IMR-90 (cell line): ENCODE data around the gene CRIM1. TPM values are rescaled to one million over a fixed set of nuclear protein-coding genes. Genes with fewer than 3 reads are reported as not detected.
A peak's percentile ranks its signal among the peaks of the same experiment; 100 is the strongest.

Source experiments
- ATAC-seq: fragments of 200-7000 bp; cut with Tn5 transposase; 2 replicates; pipeline ENCODE4 v1.9.1; 2020; ENCODE audit warnings: low read depth, mild to moderate bottlenecking, moderate library complexity
- BruUV-seq: library from RNA; stranded (reverse); fragments of 400-500 nt; replicated peaks from 2 replicates; lab custom pipeline; 2021; lab: Mats Ljungman, UMichigan
- CTCF ChIA-PET: fragments of 300-600 bp; formaldehyde crosslinking; extraction: SDS; loops from one replicate; lab custom pipeline; 2021; ENCODE audit warnings: antibody characterized with exemption; lab: Yijun Ruan, JAX
- POLR2A ChIA-PET: fragments of 300-600 bp; sonication (Branson Sonifier 250); formaldehyde crosslinking; loops from one replicate; lab custom pipeline; 2022; ENCODE audit warnings: antibody characterized with exemption; ENCODE audit not compliant: unreplicated experiment; lab: Charles Lee
- DNase-seq: peaks from one replicate; pipeline ENCODE4 v3.0.0; 2013
- H2AFZ ChIP-seq: replicated peaks from 2 replicates; pipeline ENCODE3; 2013; ENCODE audit warnings: low read length, mild to moderate bottlenecking; ENCODE audit not compliant: poor library complexity
- H2AK5ac ChIP-seq: 2 replicates; pipeline ENCODE4 v1.6.1; 2013; ENCODE audit warnings: low read depth, low read length, inconsistent platforms
- H2AK9ac ChIP-seq: replicated peaks from 2 replicates; pipeline ENCODE3; 2013; ENCODE audit warnings: mild to moderate bottlenecking, low read depth, low read length, moderate library complexity; ENCODE audit not compliant: poor library complexity
- H2BK120ac ChIP-seq: 2 replicates; pipeline ENCODE4 v1.6.1; 2013; ENCODE audit warnings: low read depth, low read length, inconsistent platforms
- H2BK15ac ChIP-seq: 3 replicates; pipeline ENCODE4 v1.6.1; 2013; ENCODE audit warnings: low read depth, low read length, inconsistent platforms
- H2BK20ac ChIP-seq: 2 replicates; pipeline ENCODE4 v1.6.1; 2013; ENCODE audit warnings: low read depth, mild to moderate bottlenecking, inconsistent platforms, low read length, moderate library complexity
- H2BK5ac ChIP-seq: 2 replicates; pipeline ENCODE4 v1.6.1; 2013; ENCODE audit warnings: mild to moderate bottlenecking, low read depth, low read length, inconsistent platforms; ENCODE audit not compliant: poor library complexity, severe bottlenecking
- H3K14ac ChIP-seq: replicated peaks from 2 replicates; pipeline ENCODE4 v1.6.1; 2013; ENCODE audit warnings: low read depth, low read length, inconsistent platforms
- H3K18ac ChIP-seq: 2 replicates; pipeline ENCODE4 v1.6.1; 2013; ENCODE audit warnings: low read depth, low read length, control low read depth
- H3K23ac ChIP-seq: 2 replicates; pipeline ENCODE4 v1.6.1; 2013; ENCODE audit warnings: low read depth, low read length, inconsistent platforms
- H3K27ac ChIP-seq: 2 replicates; pipeline ENCODE4 v1.5.1; 2013; ENCODE audit warnings: mild to moderate bottlenecking, control low read depth, low read length; ENCODE audit not compliant: insufficient read depth
- H3K27me3 ChIP-seq: 2 replicates; pipeline ENCODE4 v1.6.1; 2013; ENCODE audit warnings: low read length; ENCODE audit not compliant: control insufficient read depth, insufficient read depth
- H3K36me3 ChIP-seq: 2 replicates; pipeline ENCODE4 v1.6.1; 2013; ENCODE audit warnings: low read length, mixed read lengths; ENCODE audit not compliant: control insufficient read depth, insufficient read depth
- H3K4ac ChIP-seq: 2 replicates; pipeline ENCODE4 v1.6.1; 2013; ENCODE audit warnings: low read depth, low read length, inconsistent platforms
- H3K4me1 ChIP-seq: 2 replicates; pipeline ENCODE4 v1.6.1; 2013; ENCODE audit warnings: low read length, mixed read lengths; ENCODE audit not compliant: control insufficient read depth, insufficient read depth
- H3K4me2 ChIP-seq: 2 replicates; pipeline ENCODE4 v1.6.1; 2013; ENCODE audit warnings: low read depth, mild to moderate bottlenecking, control low read depth, low read length, moderate library complexity
- H3K4me3 ChIP-seq: 2 replicates; pipeline ENCODE4 v1.5.1; 2013; ENCODE audit warnings: low read depth, mild to moderate bottlenecking, control low read depth, low read length, moderate library complexity; ENCODE audit not compliant: insufficient read depth
- H3K56ac ChIP-seq: 2 replicates; pipeline ENCODE4 v1.6.1; 2013; ENCODE audit warnings: low read length, inconsistent platforms; ENCODE audit not compliant: insufficient read depth; ENCODE audit errors: extremely low read depth
- H3K79me1 ChIP-seq, 2 experiments: 2 replicates each; pipeline ENCODE4 v1.6.1; 2013; ENCODE audit warnings: low read length in 2 of 2, inconsistent platforms in 1 of 2, low read depth in 1 of 2
- H3K9ac ChIP-seq: 2 replicates; pipeline ENCODE4 v1.6.1; 2013; ENCODE audit warnings: low read depth, low read length, control low read depth
- H3K9me1 ChIP-seq: 2 replicates; pipeline ENCODE4 v1.6.1; 2013; ENCODE audit warnings: low read length, inconsistent platforms; ENCODE audit not compliant: insufficient read depth
- H3K9me3 ChIP-seq: 2 replicates; pipeline ENCODE4 v1.6.1; 2013; ENCODE audit warnings: low read length; ENCODE audit not compliant: control insufficient read depth, insufficient read depth
- H4K20me1 ChIP-seq: 2 replicates; pipeline ENCODE4 v1.6.1; 2013; ENCODE audit warnings: low read length, inconsistent platforms; ENCODE audit not compliant: insufficient read depth
- H4K5ac ChIP-seq: 2 replicates; pipeline ENCODE4 v1.6.1; 2013; ENCODE audit warnings: mild to moderate bottlenecking, low read depth, low read length, control low read depth
- H4K8ac ChIP-seq, 2 experiments: 2 replicates each; pipeline ENCODE4 v1.6.1; 2013; ENCODE audit warnings: low read depth in 2 of 2, low read length in 2 of 2, control low read depth in 1 of 2, inconsistent platforms in 1 of 2
- H4K91ac ChIP-seq: 2 replicates; pipeline ENCODE4 v1.6.1; 2013; ENCODE audit warnings: low read depth, low read length, inconsistent platforms; ENCODE audit not compliant: insufficient read depth
- BHLHE40 ChIP-seq: fragments of 150-350 bp; IDR thresholded peaks from 2 replicates; pipeline ENCODE4 v1.6.1; 2016; ENCODE audit warnings: mild to moderate bottlenecking, low read depth, low read length
- CEBPB ChIP-seq: IDR thresholded peaks from 2 replicates; pipeline ENCODE4 v1.6.1; 2012; ENCODE audit warnings: low read depth, low read length, improper control_type of control experiment
- MAFK ChIP-seq: IDR thresholded peaks from 2 replicates; pipeline ENCODE4 v1.6.1; 2012; ENCODE audit warnings: low read depth, low read length, improper control_type of control experiment
- POLR2A ChIP-seq: IDR thresholded peaks from 2 replicates; pipeline ENCODE4 v1.6.1; 2012; ENCODE audit warnings: mild to moderate bottlenecking, low read depth, low read length
- WGBS, 2 experiments: methylation state at CpG; one replicate each; pipeline versions ENCODE4 v1.1.5 to v1.1.7; 2013; ENCODE audit warnings: missing lambda C conversion rate in 2 of 2; ENCODE audit not compliant: insufficient read length in 1 of 2; ENCODE audit errors: extremely low coverage in 2 of 2; 5-methylcytosine and 5-hydroxymethylcytosine counted together
- dilution Hi-C: fragments of 300-500 bp; cut with HindIII; formaldehyde crosslinking; loops from one replicate; pipeline ENCODE4 v1.14.3; 2018; ENCODE audit warnings: low sequenced_read_pairs; ENCODE audit not compliant: unreplicated experiment
- in situ Hi-C: fragments of 300-500 bp; cut with MboI; formaldehyde crosslinking; loops from 3 replicates; pipeline ENCODE4 v1.14.3; 2019; ENCODE audit warnings: low sequenced_read_pairs, inconsistent platforms, mixed read lengths
- intact Hi-C: fragments of 100-400 bp; cut with micrococcal nuclease; formaldehyde crosslinking; loops from 2 replicates; pipeline ENCODE4 v1.10.0; 2022
- polyA plus RNA-seq, 3 experiments: library from polyadenylated mRNA; depleted of rRNA; stranded (reverse); fragments of >200 nt; gene quantifications; 2 replicates each; pipeline ENCODE4 v1.2.3, GENCODE V29; 2012; ENCODE audit warnings: low replicate concordance in 1 of 3
- total RNA-seq: library from RNA; depleted of rRNA; stranded (reverse); fragments of >200 nt; gene quantifications from 2 replicates; pipeline ENCODE4 v1.2.3, GENCODE V29; 2012

The CRIM1 gene
- total and polyA plus RNA-seq, 2 of the 4 experiments (the other 2 are of a cell fraction) = 285 to 490 TPM

GRCh38 chr2:36339607-36340218 lies 15.9 kb upstream of the CRIM1 start:
- dilution Hi-C loops = no loop called here
- no peak overlapping the region for H2AFZ ChIP-seq

More at GRCh38 chr2:36339607-36340218, 15.9 kb upstream of the CRIM1 start:
- peak overlapping the region; percentile 32 to 79; a peak in 3 of 4 replicates for H4K8ac ChIP-seq
- ATAC-seq = peak; percentile 55
- H2AK9ac ChIP-seq = peak overlapping the region; percentile 29
- H3K4me2 ChIP-seq = peak overlapping the region; percentile 49; the same call in 1 of the 2 replicates
- intact Hi-C loops = loop anchor here (1.0 kb wide), 1 partner anchor 9 kb away; no protein-coding TSS in a partner anchor
- WGBS, 2 experiments = 25% methylated on average over 2 of the region's 6 CpGs; no CpG with 5 or more reads in 1 of the 2 experiments
- peak overlapping the region; percentile 91; the same call in 1 of the 2 replicates for H3K18ac ChIP-seq
- no peak overlapping the region for H3K4me3 ChIP-seq
- H3K27me3 ChIP-seq = no peaks in the 10 kb centered on the region
- peak overlapping the region; percentile 50 for H3K23ac ChIP-seq
- DNase-seq = peak; percentile 55
- peaks cover 0 to 12% of the 10 kb centered on the region in 2 experiments; a peak in 2 of 4 replicates for H3K79me1 ChIP-seq
- H3K27ac ChIP-seq = no peak overlapping the region
- peak overlapping the region; percentile 77 for H3K14ac ChIP-seq
- peak overlapping the region; percentile 51; the same call in 2 of the 3 replicates for H2BK15ac ChIP-seq
- peak overlapping the region; percentile 30; the same call in 1 of the 2 replicates for H3K9ac ChIP-seq
- no peaks in the 10 kb centered on the region for H4K20me1 ChIP-seq
- H2BK5ac ChIP-seq = peak overlapping the region; percentile 90
- H3K4ac ChIP-seq = peak overlapping the region; percentile 78
- H2AK5ac ChIP-seq = peak overlapping the region; percentile 61
- no peaks in the 10 kb centered on the region for H3K9me3 ChIP-seq
- H2BK20ac ChIP-seq = peak overlapping the region; percentile 99
- H4K5ac ChIP-seq = peak overlapping the region; percentile 71; the same call in 1 of the 2 replicates
- H3K36me3 ChIP-seq = no peaks in the 10 kb centered on the region
- H3K4me1 ChIP-seq = peaks cover 10% of the 10 kb centered on the region
- POLR2A ChIA-PET = no interaction called here
- H3K9me1 ChIP-seq = peaks cover 16% of the 10 kb centered on the region
- TF ChIP-seq POLR2A (no peak), BHLHE40 (no peak), MAFK (no peak), CEBPB (peak; percentile 42; the same call in 1 of the 2 replicates)
- CTCF ChIA-PET = no interaction called here
- H3K56ac ChIP-seq = peak overlapping the region; percentile 54; the same call in 1 of the 2 replicates
- BruUV-seq = no TSS peak
- H2BK120ac ChIP-seq = peak overlapping the region; percentile 94
- in situ Hi-C loops = no loop called here
- peak overlapping the region; percentile 82 for H4K91ac ChIP-seq
